HG02884 (cell line): Measurements from ENCODE around the gene HOXB5.

ENCODE experiments used
- ATAC-seq: cut with Tn5 transposase; IDR thresholded peaks from one replicate; pipeline ENCODE4 v1.9.1; 2021; ENCODE audit warnings: mild to moderate bottlenecking, moderate library complexity; ENCODE audit not compliant: unreplicated experiment

The HOXB5 gene

GRCh38 chr17:48617471-48618255 is 24.1 kb upstream of the HOXB5 start:
- ATAC-seq, result no peak

- ATAC-seq, result no peak
These were observed 23.3 kb upstream of the HOXB5 start for GRCh38 chr17:48616717-48617470.

- ATAC-seq, result no peak
These were observed 22.6 kb upstream of the HOXB5 start for GRCh38 chr17:48615963-48616716.

- ATAC-seq, result no peak
These were observed 21.7 kb upstream of the HOXB5 start, which contains the start of gene HOXB8 for GRCh38 chr17:48615047-48615962. HOXB8 (minus strand) TSS chr17:48615292; CDS start chr17:48614704, 588 bp downstream.

- ATAC-seq, result no peak
These were observed 20.5 kb upstream of the HOXB5 start for GRCh38 chr17:48613862-48614694.

- no peak for ATAC-seq
These were observed 19.5 kb upstream of the HOXB5 start for GRCh38 chr17:48612854-48613691.

GRCh38 chr17:48612456-48612853 is 18.9 kb upstream of the HOXB5 start:
- no peak for ATAC-seq

- no peak for ATAC-seq
These were observed 18.3 kb upstream of the HOXB5 start for GRCh38 chr17:48611681-48612455.

- ATAC-seq, result no peak
These were observed 17.6 kb upstream of the HOXB5 start for GRCh38 chr17:48611213-48611612.

GRCh38 chr17:48610282-48611211 is 17.0 kb upstream of the HOXB5 start, which contains the start of gene HOXB7:
HOXB7 (minus strand) TSS chr17:48611017; CDS start chr17:48610918, 99 bp downstream.
- ATAC-seq, result no peak

GRCh38 chr17:48609759-48610281 is 16.2 kb upstream of the HOXB5 start:
- no peak for ATAC-seq

- no peak for ATAC-seq
These were observed 15.5 kb upstream of the HOXB5 start for GRCh38 chr17:48609033-48609432.

GRCh38 chr17:48608494-48608834 is 14.9 kb upstream of the HOXB5 start:
- ATAC-seq, result no peak

GRCh38 chr17:48606892-48607614 is 13.5 kb upstream of the HOXB5 start:
- ATAC-seq, result no peak

- no peak for ATAC-seq
These were observed 12.7 kb upstream of the HOXB5 start for GRCh38 chr17:48605991-48606891.
